NCI-H1930 (cell line): ENCODE data around the gene NEGR1.

ENCODE experiments used
- DNase-seq, 2 experiments: peaks; one replicate each; lab custom pipeline; 2025; lab: John Stamatoyannopoulos, UW

Gene NEGR1

GRCh38 chr1:72230746-72231145, 51.6 kb downstream of the NEGR1 start:
- no peak for DNase-seq

GRCh38 chr1:72229893-72230292, 52.4 kb downstream of the NEGR1 start:
- DNase-seq: no peak

- DNase-seq: no peak
These were observed 54.7 kb downstream of the NEGR1 start for GRCh38 chr1:72227667-72228066.

- no peak for DNase-seq
These were observed 57.8 kb downstream of the NEGR1 start for GRCh38 chr1:72224506-72224905.

GRCh38 chr1:72221811-72222210, 60.5 kb downstream of the NEGR1 start:
- no peak for DNase-seq

- DNase-seq: no peak
These were observed 64.1 kb downstream of the NEGR1 start for GRCh38 chr1:72218141-72218739.

GRCh38 chr1:72207059-72207458, 75.3 kb downstream of the NEGR1 start:
- no peak for DNase-seq

- no peak for DNase-seq
These were observed 79.6 kb downstream of the NEGR1 start for GRCh38 chr1:72202761-72203160.

- DNase-seq: no peak
These were observed 84.6 kb downstream of the NEGR1 start for GRCh38 chr1:72197786-72198185.

- no peak for DNase-seq
These were observed 95.5 kb downstream of the NEGR1 start for GRCh38 chr1:72186733-72187307.

GRCh38 chr1:72184099-72184701, 98.1 kb downstream of the NEGR1 start:
- DNase-seq: no peak

- DNase-seq: no peak
These were observed 99.5 kb downstream of the NEGR1 start for GRCh38 chr1:72182859-72183258.

GRCh38 chr1:72178266-72178665, 104.1 kb downstream of the NEGR1 start:
- DNase-seq: no peak

GRCh38 chr1:72177711-72178110, 104.6 kb downstream of the NEGR1 start:
- no peak for DNase-seq

GRCh38 chr1:72170246-72170645, 112.1 kb downstream of the NEGR1 start:
- DNase-seq: no peak

GRCh38 chr1:72166426-72166825, 115.9 kb downstream of the NEGR1 start:
- no peak for DNase-seq

GRCh38 chr1:72150508-72150907, 131.8 kb downstream of the NEGR1 start:
- no peak for DNase-seq

- no peak for DNase-seq
These were observed 140.5 kb downstream of the NEGR1 start for GRCh38 chr1:72141875-72142274.

GRCh38 chr1:72140222-72140621, 142.1 kb downstream of the NEGR1 start:
- no peak for DNase-seq

GRCh38 chr1:72137656-72138055, 144.7 kb downstream of the NEGR1 start:
- no peak for DNase-seq

GRCh38 chr1:72129869-72130268, 152.5 kb downstream of the NEGR1 start:
- DNase-seq: no peak

- DNase-seq: no peak
These were observed 160.0 kb downstream of the NEGR1 start for GRCh38 chr1:72122099-72122880.

GRCh38 chr1:72119491-72119890, 162.8 kb downstream of the NEGR1 start:
- DNase-seq: no peak
